Measurements from ENCODE around the gene RNF213.
"Not testable (repeated sequence)": the region's sequence is repeated elsewhere in the genome, so short reads cannot be mapped to it uniquely, and the experiment has no call there.

The RNF213 gene

GRCh38 chr17:80410441-80411087 lies 149.9 kb downstream of the RNF213 start:
- in situ Hi-C loops (cut with MboI; ENCODE audit: low sequenced_read_pairs), result not testable (repeated sequence)

DNA sequence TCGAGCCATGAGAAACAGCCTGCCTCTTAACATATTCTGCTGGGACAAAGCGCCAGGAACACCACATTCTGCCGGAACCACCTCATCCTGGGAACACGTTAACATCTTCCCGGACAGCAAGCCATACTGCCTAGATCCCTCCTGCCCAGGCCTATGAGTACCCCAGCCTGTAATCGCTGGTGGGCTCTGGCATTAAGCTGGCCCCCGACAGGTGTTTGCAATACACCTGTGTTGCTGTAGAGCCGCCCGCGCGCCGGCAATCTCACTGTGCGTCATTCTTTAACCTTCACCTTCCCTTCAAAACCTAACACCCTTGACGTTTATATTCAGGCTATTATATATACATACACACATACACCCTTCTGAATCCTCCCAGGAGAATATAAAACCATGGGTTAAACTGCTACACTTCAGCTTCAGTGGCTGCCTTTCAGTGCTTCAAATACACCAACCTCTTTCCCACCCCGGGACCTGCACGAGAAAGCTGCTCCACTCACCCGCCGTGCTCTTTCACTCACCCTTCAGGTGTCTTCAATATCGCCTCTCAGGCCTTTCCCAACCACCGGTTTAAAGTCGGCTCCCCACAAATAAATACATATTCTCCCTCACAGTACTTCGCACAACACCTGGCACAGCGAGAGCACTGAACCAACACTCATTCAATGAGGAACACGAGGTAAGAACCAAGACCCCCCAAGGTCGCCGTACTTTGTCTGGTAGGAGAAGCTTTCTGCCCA lies 153.3 kb downstream of the RNF213 start:
- in situ Hi-C loops (cut with MboI; ENCODE audit: low sequenced_read_pairs), result no loop called here

- in situ Hi-C loops (cut with MboI; ENCODE audit: low sequenced_read_pairs), result no loop called here
These were observed 153.8 kb downstream of the RNF213 start for GRCh38 chr17:80414508-80414802.

DNA sequence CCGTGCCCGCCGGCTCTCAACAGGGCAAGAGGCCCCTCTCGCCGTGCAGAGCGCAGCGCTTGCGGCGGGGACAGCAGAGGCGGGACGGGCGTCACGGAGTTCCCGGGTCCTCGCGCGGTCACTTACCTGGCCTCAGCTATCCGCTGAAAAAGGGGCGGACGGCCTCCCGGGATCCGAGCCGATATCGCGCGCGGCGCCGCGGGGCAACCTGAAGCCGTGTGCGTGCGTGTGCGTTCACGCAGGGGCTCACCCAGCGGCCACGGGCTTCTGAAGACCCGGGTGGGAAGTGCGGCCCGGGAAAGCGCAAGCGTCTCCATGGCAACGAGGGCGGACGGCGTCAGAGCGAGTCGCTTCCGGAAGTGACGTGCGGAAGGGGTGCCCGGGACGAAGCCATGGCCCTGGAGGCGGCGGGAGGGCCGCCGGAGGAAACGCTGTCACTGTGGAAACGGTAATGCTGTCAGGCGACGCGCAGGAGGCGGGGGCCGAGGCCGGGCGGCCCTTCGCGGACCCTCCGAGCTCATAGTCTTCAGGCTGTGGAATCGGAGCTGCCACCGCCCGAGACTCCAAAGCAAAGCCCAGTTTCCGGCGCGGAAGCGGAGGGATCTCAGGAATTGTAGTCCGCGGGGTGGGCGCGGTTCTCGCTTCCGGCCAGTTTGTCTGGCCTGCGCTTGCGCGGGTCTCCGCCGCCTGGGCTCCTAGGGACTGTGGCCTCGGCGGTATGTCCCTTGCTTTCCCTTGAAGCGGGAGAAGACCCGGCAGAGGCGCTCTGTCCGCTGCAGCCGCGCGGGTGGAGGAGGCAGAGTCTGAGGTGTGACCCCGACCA lies 154.4 kb downstream of the RNF213 start, which contains the start of gene ENDOV:
Gene ENDOV, plus strand, starts transcription at position 365 of the 823 bp plus-strand sequence. Its CDS starts 28 bp downstream, at position 393.
- in situ Hi-C loops (cut with MboI; ENCODE audit: low sequenced_read_pairs), result no loop called here

GRCh38 chr17:80415626-80416137 lies 155.0 kb downstream of the RNF213 start:
- in situ Hi-C loops (cut with MboI; ENCODE audit: low sequenced_read_pairs), result no loop called here

DNA sequence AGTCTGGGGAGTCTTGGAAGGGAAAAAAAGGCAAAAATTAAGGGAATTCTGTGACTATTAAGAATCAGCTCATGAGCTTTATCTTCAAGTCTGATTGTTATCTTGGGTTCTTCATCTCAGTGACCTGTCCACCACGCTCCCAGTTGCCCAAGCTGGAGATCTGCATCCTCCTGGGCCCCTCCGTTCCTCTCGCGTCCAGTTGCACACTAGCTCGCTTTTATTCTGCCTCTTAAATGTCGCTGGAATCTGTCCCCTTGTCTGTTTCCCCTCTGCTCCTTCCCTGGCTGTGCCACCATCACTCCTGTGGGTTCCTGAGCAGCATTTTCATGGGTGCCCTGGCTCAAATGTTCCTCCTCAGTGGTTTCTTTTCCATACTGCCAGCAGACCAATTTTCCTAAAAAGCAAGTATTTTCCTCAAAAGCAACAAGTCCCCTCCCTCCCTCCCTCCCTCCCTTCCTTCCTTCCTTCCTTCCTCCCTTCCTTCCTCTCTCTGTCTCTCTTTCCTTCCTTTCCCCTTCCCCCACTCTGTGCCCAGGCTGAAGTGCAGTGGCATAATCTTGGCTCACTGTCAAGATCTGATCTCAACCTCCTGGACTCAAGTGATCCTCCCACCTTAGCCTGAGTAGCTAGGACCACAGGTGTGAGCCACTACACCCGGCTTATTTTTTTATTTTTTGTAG lies 155.7 kb downstream of the RNF213 start:
- in situ Hi-C loops (cut with MboI; ENCODE audit: low sequenced_read_pairs), result no loop called here

GRCh38 chr17:80416940-80417293 lies 156.3 kb downstream of the RNF213 start:
- in situ Hi-C loops (cut with MboI; ENCODE audit: low sequenced_read_pairs), result no loop called here

DNA sequence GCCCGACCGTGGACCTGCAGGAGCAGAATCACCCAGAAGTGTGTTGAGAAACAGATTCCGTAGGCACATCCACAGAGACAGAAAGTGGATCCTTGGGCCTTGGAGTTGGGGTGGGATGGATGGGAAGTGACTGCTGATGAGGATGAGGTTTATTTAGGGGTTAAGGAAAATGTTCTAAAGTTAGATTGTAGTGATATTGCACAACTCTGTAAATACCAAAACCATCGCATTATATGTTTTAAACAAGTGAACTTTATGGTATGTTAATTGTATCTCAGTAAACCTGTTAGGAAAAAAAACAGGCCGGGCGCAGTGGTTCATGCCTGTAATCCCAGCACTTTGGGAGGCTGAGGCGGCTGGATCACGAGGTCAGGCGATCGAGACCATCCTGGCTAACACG lies 157.9 kb downstream of the RNF213 start:
- in situ Hi-C loops (cut with MboI; ENCODE audit: low sequenced_read_pairs), result no loop called here

DNA sequence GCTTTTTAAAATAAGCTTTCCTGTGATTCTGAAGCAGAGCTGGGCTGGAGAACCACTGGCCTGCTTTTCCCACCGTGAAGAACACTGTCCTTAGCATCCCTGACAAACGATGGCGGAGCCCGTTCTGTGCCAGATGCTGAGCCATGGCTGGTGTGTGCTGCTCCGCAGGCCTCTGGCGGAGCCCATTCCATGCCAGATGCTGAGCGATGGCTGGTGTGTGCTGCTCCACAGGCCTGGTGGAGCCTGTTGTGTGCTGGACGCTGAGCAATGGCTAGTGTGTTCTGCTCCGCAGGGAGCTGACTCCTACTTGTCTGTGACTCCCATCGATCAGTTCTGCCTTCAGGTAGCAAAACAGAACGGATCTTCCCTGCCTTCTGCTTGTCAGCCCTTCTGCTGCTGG lies 158.6 kb downstream of the RNF213 start:
- in situ Hi-C loops (cut with MboI; ENCODE audit: low sequenced_read_pairs), result no loop called here

- in situ Hi-C loops (cut with MboI; ENCODE audit: low sequenced_read_pairs), result no loop called here
These were observed 160.9 kb downstream of the RNF213 start for GRCh38 chr17:80421381-80422090.

DNA sequence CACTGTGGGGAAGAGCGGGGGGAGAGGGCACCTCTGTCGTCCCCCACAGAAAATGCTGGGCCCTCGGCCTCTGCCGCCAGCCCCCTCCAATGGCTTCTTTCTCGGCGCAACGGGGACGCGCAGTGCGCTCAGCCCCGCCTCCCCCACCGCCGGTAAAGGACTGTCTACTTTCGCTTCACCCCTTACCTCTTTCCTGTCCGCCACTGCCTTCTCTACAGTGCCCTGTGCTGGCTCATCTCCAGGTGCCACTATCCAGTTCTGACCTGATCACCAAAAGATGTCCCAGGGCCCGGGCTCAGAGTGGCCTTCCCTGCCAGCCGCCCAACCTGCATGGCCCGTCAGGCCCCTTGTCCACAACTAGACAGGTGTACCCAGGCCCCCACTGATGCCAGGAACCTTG lies 161.6 kb downstream of the RNF213 start:
- in situ Hi-C loops (cut with MboI; ENCODE audit: low sequenced_read_pairs), result no loop called here

DNA sequence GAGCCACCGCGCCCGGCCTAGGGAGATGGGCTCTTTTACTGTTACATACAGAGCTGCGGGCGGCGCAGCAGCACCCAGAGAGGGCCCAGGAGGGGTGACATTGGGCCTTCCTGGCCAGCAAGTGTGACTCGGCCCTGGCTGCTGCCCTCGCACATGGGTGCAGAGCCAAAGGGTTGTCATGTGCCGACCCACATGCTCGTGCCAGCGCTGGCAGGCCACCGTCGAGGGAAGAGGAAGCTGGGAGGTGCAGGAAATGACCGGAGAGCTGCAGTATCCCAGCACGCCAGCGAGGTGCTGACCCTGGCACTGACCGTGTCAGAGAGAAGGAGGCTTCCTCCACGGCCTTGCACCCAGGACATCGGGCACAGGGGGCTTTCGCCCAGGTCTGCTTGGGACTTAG lies 162.3 kb downstream of the RNF213 start:
- in situ Hi-C loops (cut with MboI; ENCODE audit: low sequenced_read_pairs), result no loop called here

DNA sequence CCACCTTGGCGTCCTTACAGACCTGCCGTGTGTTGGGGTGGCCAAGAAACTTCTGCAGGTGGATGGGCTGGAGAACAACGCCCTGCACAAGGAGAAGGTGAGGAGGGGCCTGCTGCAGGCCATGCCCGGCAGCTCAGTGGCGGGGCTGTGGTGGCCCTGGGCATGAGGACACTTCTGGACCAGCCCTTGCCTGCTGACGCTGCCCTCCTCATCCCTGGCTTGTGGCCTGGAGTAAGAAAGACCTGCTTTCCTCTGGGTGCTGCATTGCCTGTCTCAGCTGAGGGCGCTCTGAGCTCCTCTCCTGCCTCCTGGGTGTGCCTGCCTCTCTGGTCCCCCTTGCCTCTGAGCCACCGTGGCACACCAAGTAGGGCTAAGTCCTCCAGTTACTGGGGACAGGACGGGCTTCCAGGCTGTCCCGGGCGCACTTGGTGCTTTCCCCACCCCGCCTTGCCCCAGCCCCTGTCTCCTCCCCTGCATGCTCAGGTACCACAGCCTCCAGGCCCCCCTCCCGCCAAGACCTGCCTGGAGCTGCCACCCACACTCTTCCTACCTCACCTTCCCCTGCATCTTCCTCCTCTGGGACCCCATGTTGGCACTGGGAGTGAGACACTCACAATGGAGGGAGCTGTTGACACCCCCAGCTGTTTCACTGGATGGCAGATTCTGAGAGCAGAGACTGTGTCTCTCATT lies 163.0 kb downstream of the RNF213 start:
- in situ Hi-C loops (cut with MboI; ENCODE audit: low sequenced_read_pairs), result no loop called here

GRCh38 chr17:80424261-80424660 lies 163.6 kb downstream of the RNF213 start:
- in situ Hi-C loops (cut with MboI; ENCODE audit: low sequenced_read_pairs), result no loop called here

- in situ Hi-C loops (cut with MboI; ENCODE audit: low sequenced_read_pairs), result no loop called here
These were observed 164.5 kb downstream of the RNF213 start for GRCh38 chr17:80424878-80425765.

DNA sequence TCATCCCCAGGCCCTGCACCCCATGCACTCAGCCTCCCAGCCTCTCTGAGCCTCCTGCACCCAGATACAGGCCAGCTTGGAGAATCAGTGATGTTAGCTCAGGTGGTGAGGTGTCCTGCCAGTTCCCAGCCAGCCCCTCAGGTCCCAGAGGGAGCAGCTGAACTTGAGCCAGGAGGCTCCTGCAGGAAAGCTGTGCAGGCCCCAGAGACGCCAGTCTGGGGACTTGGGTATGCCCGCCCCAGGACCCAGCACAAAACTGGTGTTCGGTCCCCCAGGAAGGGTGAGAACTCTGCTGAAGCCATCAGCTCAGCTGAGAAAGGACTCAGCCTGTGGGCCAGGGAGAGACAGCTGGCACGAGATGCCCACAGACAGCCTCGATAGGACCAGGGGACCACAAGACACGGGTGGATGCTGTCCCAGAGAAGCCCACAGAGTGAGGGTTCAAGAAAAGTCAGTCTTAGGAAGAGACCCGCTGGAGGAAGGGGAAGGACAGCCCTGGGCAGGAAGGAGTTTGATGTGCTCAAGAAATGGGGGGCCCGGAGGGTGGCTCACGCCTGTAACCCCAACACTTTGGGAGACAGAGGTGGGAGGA lies 165.3 kb downstream of the RNF213 start:
- in situ Hi-C loops (cut with MboI; ENCODE audit: low sequenced_read_pairs), result no loop called here

DNA sequence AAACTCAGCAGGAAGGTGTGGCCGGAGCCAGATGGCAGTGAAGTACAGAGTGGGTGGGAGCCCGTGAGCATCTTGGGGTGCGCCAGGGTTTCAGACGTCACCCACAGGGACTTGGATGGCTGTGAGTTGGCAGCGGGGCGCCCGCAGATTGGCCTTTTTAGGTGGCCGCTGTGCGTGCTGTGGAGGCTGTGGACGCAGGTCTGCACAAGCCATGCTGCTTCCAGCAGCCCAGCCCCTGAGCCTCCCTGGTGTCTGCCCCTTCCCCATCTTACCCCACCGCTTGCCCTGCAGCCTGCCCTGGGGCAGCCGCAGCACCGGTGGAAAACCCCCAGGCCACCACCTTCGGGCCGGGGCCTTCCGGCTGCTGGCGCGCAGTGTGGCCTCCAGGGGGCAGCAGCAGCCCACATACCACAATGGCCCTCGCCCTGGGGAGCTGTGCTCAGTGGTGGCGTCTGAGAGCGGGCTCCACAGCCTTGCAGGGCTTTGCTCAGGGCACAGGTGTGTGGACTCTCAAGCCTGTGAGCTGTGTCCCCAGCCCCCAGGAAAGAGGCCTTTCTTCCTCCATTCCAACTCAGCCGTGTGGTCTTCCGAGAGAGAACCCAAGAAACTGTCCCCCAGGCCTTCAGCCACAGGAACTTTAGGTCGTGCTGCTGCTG lies 166.1 kb downstream of the RNF213 start:
- in situ Hi-C loops (cut with MboI; ENCODE audit: low sequenced_read_pairs), result no loop called here

Data from hTERT RPE-1 (cell line).